NT2/D1 (cell line): Measurements from ENCODE around the gene NFAM1.

Experiments
- DNase-seq: peaks from one replicate; pipeline ENCODE4 v3.0.0-alpha.2; 2011; ENCODE audit warnings: low read depth, low spot score
- H3K27me3 ChIP-seq: 2 replicates; pipeline ENCODE4 v1.6.0; 2011; ENCODE audit warnings: mild to moderate bottlenecking; ENCODE audit not compliant: insufficient read length, insufficient read depth
- H3K36me3 ChIP-seq: 2 replicates; pipeline ENCODE4 v1.6.1; 2011; ENCODE audit warnings: mild to moderate bottlenecking, low read length, mixed read lengths; ENCODE audit not compliant: insufficient read depth, insufficient read length
- H3K4me1 ChIP-seq: 2 replicates; pipeline ENCODE4 v1.5.1; 2011; ENCODE audit not compliant: insufficient read depth, insufficient read length
- H3K4me3 ChIP-seq: 2 replicates; pipeline ENCODE4 v1.5.1; 2011; ENCODE audit warnings: low read depth; ENCODE audit not compliant: insufficient read length
- H3K9ac ChIP-seq: 2 replicates; pipeline ENCODE4 v1.6.0; 2011; ENCODE audit warnings: low read depth; ENCODE audit not compliant: insufficient read length
- H3K9me3 ChIP-seq: 2 replicates; pipeline ENCODE4 v1.5.1; 2011; ENCODE audit warnings: mild to moderate bottlenecking, low read length; ENCODE audit not compliant: insufficient read depth
- SUZ12 ChIP-seq: IDR thresholded peaks from 2 replicates; pipeline ENCODE4 v1.6.1; 2011; ENCODE audit not compliant: insufficient read length, insufficient read depth; ENCODE audit errors: extremely low read depth
- YY1 ChIP-seq: IDR thresholded peaks from 2 replicates; pipeline ENCODE4 v1.6.1; 2011; ENCODE audit not compliant: insufficient read length, insufficient read depth
- ZNF274 ChIP-seq: IDR thresholded peaks from 2 replicates; pipeline ENCODE4 v1.6.1; 2011; ENCODE audit warnings: mild to moderate bottlenecking, low read depth, low read length

NFAM1 gene

GRCh38 chr22:42353883-42354727 is 78.1 kb downstream of the NFAM1 start:
- H3K9me3 ChIP-seq = no peaks in the 10 kb centered on the region
- peak overlapping the region; percentile 32 for H3K9ac ChIP-seq
- H3K27me3 ChIP-seq = peaks cover 11% of the 10 kb centered on the region
- no peak overlapping the region for H3K4me3 ChIP-seq
- no peaks in the 10 kb centered on the region for H3K36me3 ChIP-seq
- no peak for TF ChIP-seq SUZ12
- no peak for TF ChIP-seq YY1
- no peak for TF ChIP-seq ZNF274
- peak; percentile 40 for DNase-seq
- peaks cover 6% of the 10 kb centered on the region for H3K4me1 ChIP-seq

- Histone ChIP-seq H3K36me3 (no peaks in the 10 kb centered on the region), H3K4me1 (peaks cover 9% of the 10 kb centered on the region), H3K9me3 (no peaks in the 10 kb centered on the region), H3K9ac (no peak overlapping the region), H3K4me3 (no peak overlapping the region), H3K27me3 (no peaks in the 10 kb centered on the region)
- no peak for DNase-seq
- TF ChIP-seq SUZ12 (no peak), YY1 (no peak), ZNF274 (no peak)
Measured at GRCh38 chr22:42350373-42350772, 81.8 kb downstream of the NFAM1 start.

- Histone ChIP-seq H3K4me1 (peaks cover 6% of the 10 kb centered on the region), H3K9me3 (no peaks in the 10 kb centered on the region), H3K36me3 (no peaks in the 10 kb centered on the region), H3K9ac (peak overlapping the region; percentile 50), H3K27me3 (peaks cover 4% of the 10 kb centered on the region), H3K4me3 (no peak overlapping the region)
- DNase-seq = no peak
- TF ChIP-seq YY1 (no peak), SUZ12 (no peak), ZNF274 (no peak)
Measured at GRCh38 chr22:42347281-42347824, 84.8 kb downstream of the NFAM1 start.

- no peak for TF ChIP-seq SUZ12
- no peak for TF ChIP-seq ZNF274
- TF ChIP-seq YY1 = no peak
Measured at GRCh38 chr22:42346722-42347121, 85.5 kb downstream of the NFAM1 start.

GRCh38 chr22:42345458-42345857 is 86.7 kb downstream of the NFAM1 start:
- Histone ChIP-seq H3K4me1 (peaks cover 11% of the 10 kb centered on the region), H3K36me3 (no peaks in the 10 kb centered on the region), H3K4me3 (no peak overlapping the region), H3K9ac (no peak overlapping the region), H3K9me3 (no peaks in the 10 kb centered on the region), H3K27me3 (peaks cover 6% of the 10 kb centered on the region)
- no peak for DNase-seq
- TF ChIP-seq YY1 (no peak), SUZ12 (no peak), ZNF274 (no peak)

More at GRCh38 chr22:42346722-42347121, 85.5 kb downstream of the NFAM1 start:
- Histone ChIP-seq H3K36me3 (no peaks in the 10 kb centered on the region), H3K9me3 (no peaks in the 10 kb centered on the region), H3K9ac (peak overlapping the region; percentile 50), H3K4me1 (peaks cover 6% of the 10 kb centered on the region), H3K4me3 (no peak overlapping the region), H3K27me3 (peaks cover 4% of the 10 kb centered on the region)
- no peak for DNase-seq

DNA sequence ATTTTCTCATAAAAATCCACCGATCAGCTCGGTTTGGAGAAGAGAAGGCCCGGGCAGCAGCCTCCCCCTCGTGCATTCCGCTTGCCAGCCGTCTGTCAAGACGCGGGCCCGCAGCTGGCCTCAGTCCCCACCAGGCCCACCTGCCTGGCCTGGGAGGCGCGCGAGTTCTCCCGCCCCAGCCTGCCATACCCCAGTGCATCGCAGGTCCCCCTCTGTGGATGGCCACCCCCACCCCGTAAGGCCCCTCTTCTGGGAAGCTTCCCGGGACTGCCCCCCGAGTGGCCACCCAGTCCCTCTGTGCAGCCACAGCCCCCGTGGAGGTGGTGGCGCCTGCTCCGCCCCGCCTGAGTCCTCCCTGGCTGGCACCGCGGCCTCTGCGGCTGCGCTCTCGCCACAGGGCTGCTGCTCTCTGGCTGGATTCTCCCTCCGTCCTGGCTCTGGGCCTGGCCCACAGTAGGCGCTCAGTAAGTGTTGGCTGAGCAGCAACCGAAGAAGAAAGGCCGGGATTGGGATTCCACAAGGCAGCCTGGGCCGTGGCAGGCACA is 87.8 kb downstream of the NFAM1 start:
- Histone ChIP-seq H3K4me1 (peaks cover 15% of the 10 kb centered on the region), H3K36me3 (no peaks in the 10 kb centered on the region), H3K9me3 (no peaks in the 10 kb centered on the region), H3K4me3 (no peak overlapping the region), H3K27me3 (peaks cover 10% of the 10 kb centered on the region), H3K9ac (peak overlapping the region; percentile 50)
- no peak for DNase-seq
- TF ChIP-seq ZNF274 (no peak), YY1 (no peak), SUZ12 (no peak)

- Histone ChIP-seq H3K36me3 (no peaks in the 10 kb centered on the region), H3K9me3 (no peaks in the 10 kb centered on the region), H3K27me3 (peaks cover 10% of the 10 kb centered on the region), H3K4me1 (peaks cover 13% of the 10 kb centered on the region), H3K4me3 (no peak overlapping the region), H3K9ac (peak overlapping the region; percentile 67)
- no peak for DNase-seq
- TF ChIP-seq YY1 (no peak), SUZ12 (no peak), ZNF274 (no peak)
Measured at GRCh38 chr22:42343531-42344081, 88.6 kb downstream of the NFAM1 start.
